GM13976 (cell line): ENCODE results near the gene OLFM4.

ENCODE experiments used
- DNase-seq: peaks from one replicate; pipeline ENCODE4 v3.0.0; 2012; ENCODE audit warnings: low spot score
- in situ Hi-C: fragments of 300-500 bp; cut with MboI; formaldehyde crosslinking; loops from one replicate; pipeline ENCODE4 v1.12.0; 2022; ENCODE audit warnings: low sequenced_read_pairs, mixed read lengths, inconsistent platforms; ENCODE audit not compliant: unreplicated experiment
- TF ChIP-seq, protein P1 (sequence below): IDR thresholded peaks from 2 replicates; pipeline ENCODE4 v1.5.1; 2012; ENCODE audit warnings: borderline replicate concordance, mild to moderate bottlenecking; ENCODE audit not compliant: insufficient read depth; ENCODE audit errors: extremely low read depth, missing control alignments, control extremely low read depth

OLFM4 gene

DNA sequence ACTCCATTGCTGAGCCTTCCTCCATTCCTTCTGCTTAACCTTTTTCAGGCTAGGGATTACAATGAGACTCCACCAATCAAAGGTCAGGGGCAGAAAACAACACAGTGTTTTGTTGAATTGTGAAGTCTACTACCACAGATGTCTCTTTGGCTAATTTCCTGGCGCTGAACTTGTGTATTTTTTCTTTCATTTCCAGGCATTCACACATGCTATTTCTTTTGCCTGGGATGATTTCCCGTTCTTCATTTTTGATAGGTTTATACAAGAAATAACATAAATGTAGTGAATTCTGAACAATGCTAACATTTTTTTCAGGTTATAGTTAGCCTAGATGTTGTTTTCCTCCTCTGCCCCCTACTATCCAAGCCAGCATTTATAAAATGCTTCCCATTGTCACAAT, 64.3 kb downstream of the OLFM4 start:
- TF ChIP-seq, protein P1, sequence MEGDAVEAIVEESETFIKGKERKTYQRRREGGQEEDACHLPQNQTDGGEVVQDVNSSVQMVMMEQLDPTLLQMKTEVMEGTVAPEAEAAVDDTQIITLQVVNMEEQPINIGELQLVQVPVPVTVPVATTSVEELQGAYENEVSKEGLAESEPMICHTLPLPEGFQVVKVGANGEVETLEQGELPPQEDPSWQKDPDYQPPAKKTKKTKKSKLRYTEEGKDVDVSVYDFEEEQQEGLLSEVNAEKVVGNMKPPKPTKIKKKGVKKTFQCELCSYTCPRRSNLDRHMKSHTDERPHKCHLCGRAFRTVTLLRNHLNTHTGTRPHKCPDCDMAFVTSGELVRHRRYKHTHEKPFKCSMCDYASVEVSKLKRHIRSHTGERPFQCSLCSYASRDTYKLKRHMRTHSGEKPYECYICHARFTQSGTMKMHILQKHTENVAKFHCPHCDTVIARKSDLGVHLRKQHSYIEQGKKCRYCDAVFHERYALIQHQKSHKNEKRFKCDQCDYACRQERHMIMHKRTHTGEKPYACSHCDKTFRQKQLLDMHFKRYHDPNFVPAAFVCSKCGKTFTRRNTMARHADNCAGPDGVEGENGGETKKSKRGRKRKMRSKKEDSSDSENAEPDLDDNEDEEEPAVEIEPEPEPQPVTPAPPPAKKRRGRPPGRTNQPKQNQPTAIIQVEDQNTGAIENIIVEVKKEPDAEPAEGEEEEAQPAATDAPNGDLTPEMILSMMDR, result no peak
- in situ Hi-C loops, result no loop called here
- DNase-seq, result no peak

DNA sequence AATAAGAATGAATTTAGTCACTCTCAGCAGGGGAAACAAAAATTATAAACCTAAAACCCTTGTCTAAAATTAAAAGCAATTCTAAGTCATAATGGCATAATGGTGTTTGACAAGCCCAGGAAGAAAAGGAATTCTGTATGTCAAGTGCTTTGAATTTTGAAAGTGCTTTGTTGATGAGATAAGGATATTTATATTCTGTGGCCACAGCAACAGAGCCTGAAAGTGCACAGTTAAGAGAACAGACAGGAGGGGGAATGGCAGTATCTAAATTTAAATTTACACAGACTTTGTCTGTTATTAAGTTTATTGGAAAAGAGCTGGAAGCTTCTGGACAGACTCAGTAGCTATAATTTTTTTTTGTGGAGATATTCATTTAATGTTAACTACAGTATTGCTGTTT, 69.8 kb downstream of the OLFM4 start:
- DNase-seq, result no peak
- TF ChIP-seq, protein P1, result no peak
- in situ Hi-C loops, result no loop called here

DNA sequence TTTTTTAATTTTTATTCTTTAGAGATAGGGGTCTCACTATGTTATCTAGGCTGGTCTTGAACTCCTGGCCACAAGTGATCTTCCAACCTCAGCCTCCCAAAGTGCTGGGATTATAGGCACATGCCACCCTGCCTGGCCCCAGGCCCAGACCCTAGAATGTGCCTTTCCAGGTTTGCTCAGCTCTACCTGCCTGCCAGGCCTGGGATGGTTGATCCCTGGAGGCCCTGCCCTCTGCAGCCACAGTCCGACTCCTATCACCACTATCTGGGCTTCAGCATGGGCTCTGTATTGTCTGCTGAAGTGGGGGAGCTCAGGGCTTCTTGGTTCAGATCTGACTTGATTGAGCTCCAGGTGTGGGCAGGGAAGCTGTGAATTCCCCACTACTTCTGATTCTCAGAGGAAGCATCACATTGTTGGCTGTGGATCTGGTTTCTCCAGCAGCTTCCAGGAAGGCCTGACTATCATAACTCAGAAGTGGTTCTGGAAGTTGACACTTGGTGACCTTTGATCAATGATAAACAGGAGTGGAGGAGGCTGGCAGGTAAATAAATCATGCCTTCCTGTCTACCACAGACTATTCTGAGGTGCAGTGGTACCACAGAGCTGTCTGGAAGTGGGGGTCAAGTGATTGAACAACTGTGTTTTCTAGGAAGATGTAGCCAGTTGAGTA, 71.9 kb downstream of the OLFM4 start:
- TF ChIP-seq, protein P1, result no peak
- DNase-seq, result no peak
- in situ Hi-C loops, result no loop called here
